Endothelial cell of umbilical vein (primary cell): Measurements from ENCODE around the gene HSPA1B. TPM values are rescaled to one million over a fixed set of nuclear protein-coding genes. Genes with fewer than 3 reads are reported as not detected.

ENCODE experiments used
- BruUV-seq: library from RNA; stranded (reverse); fragments of 400-500 nt; replicated peaks from 2 replicates; lab custom pipeline; 2021; lab: Mats Ljungman, UMichigan
- CTCF ChIA-PET: fragments of 300-600, 350-600 bp; sonication (Branson Sonifier 250); formaldehyde crosslinking; loops from one replicate; lab custom pipeline; 2021; ENCODE audit warnings: antibody characterized with exemption, inconsistent platforms; lab: Charles Lee
- POLR2A ChIA-PET: fragments of 300-600, 350-600 bp; sonication (Branson Sonifier 250); formaldehyde crosslinking; loops from one replicate; lab custom pipeline; 2021; ENCODE audit warnings: antibody characterized with exemption, inconsistent platforms; lab: Charles Lee
- DNase-seq: peaks from one replicate; pipeline ENCODE4 v3.0.0-alpha.2; 2011; ENCODE audit warnings: low read depth, low spot score
- FAIRE-seq: peaks from 2 replicates; lab custom pipeline; 2011; peaks lifted over from hg19 to GRCh38; lab: Jason Lieb, UNC
- H2AFZ ChIP-seq: 2 replicates; pipeline ENCODE4 v1.6.0; 2012; ENCODE audit warnings: low read depth, low read length, control low read depth, inconsistent platforms
- H3K27ac ChIP-seq: 2 replicates; pipeline ENCODE4 v1.5.1; 2011; ENCODE audit warnings: low read depth, mild to moderate bottlenecking, control low read depth, low read length, moderate library complexity; ENCODE audit not compliant: insufficient read depth
- H3K27me3 ChIP-seq, 2 experiments: 2 replicates each; pipeline versions ENCODE4 v1.6.0 to v1.6.1; 2011; ENCODE audit warnings: low read length in 2 of 2, mixed read lengths in 1 of 2; ENCODE audit not compliant: control insufficient read depth in 2 of 2, insufficient read depth in 2 of 2
- H3K36me3 ChIP-seq, 2 experiments: 2 replicates in 1 of 2; 3 replicates in 1 of 2; pipeline ENCODE4 v1.5.1; 2011; ENCODE audit warnings: low read length in 2 of 2, mild to moderate bottlenecking in 1 of 2, moderate library complexity in 1 of 2; ENCODE audit not compliant: control insufficient read depth in 2 of 2, insufficient read depth in 2 of 2; ENCODE audit errors: extremely low read depth in 1 of 2
- H3K4me1 ChIP-seq: 3 replicates; pipeline ENCODE4 v1.5.1; 2011; ENCODE audit warnings: mild to moderate bottlenecking, low read length; ENCODE audit not compliant: control insufficient read depth, insufficient read depth; ENCODE audit errors: extremely low read depth
- H3K4me2 ChIP-seq: 2 replicates; pipeline ENCODE4 v1.6.1; 2011; ENCODE audit warnings: low read length, control low read depth, mixed read lengths; ENCODE audit not compliant: insufficient read depth
- H3K4me3 ChIP-seq, 3 experiments: fragments of 200-600 bp in 1 of 3; sonication (generic), shearing (Covaris generic) in 1 of 3; replicated peaks in 1 of 3; 2 replicates each; pipeline ENCODE4 v1.5.1; 2011 to 2016; ENCODE audit warnings: control low read depth in 3 of 3, low read length in 3 of 3, mild to moderate bottlenecking in 2 of 3, inconsistent platforms in 1 of 3, low read depth in 1 of 3, moderate library complexity in 1 of 3; ENCODE audit not compliant: insufficient read depth in 1 of 3
- H3K79me2 ChIP-seq: 2 replicates; pipeline ENCODE4 v1.6.0; 2012; ENCODE audit warnings: low read length, inconsistent platforms; ENCODE audit not compliant: control insufficient read depth, insufficient read depth
- H3K9ac ChIP-seq: replicated peaks from 2 replicates; pipeline ENCODE3; 2011; ENCODE audit warnings: low read length, control low read depth; ENCODE audit not compliant: insufficient read depth; ENCODE audit errors: extremely low read depth
- H3K9me1 ChIP-seq: replicated peaks from 3 replicates; pipeline ENCODE4 v1.6.0; 2011; ENCODE audit warnings: mild to moderate bottlenecking, low read length; ENCODE audit not compliant: control insufficient read depth, insufficient read depth; ENCODE audit errors: extremely low read depth
- H3K9me3 ChIP-seq: replicated peaks from 2 replicates; pipeline ENCODE4 v1.5.1; 2012; ENCODE audit warnings: low read length, inconsistent platforms; ENCODE audit not compliant: control insufficient read depth, insufficient read depth
- H4K20me1 ChIP-seq: replicated peaks from 2 replicates; pipeline ENCODE3; 2011; ENCODE audit warnings: mild to moderate bottlenecking, low read length; ENCODE audit not compliant: control insufficient read depth, insufficient read depth; ENCODE audit errors: extremely low read depth
- CTCF ChIP-seq, 2 donors: IDR thresholded peaks; 1 replicate in 1 of 2; 2 replicates in 1 of 2; pipeline ENCODE4 v1.5.1; 2011; ENCODE audit warnings: low read length in 2 of 2, mild to moderate bottlenecking in 2 of 2, moderate library complexity in 2 of 2, control low read depth in 1 of 2, inconsistent platforms in 1 of 2, low read depth in 1 of 2; ENCODE audit not compliant: insufficient read depth in 1 of 2; ENCODE audit errors: extremely low read depth in 1 of 2
- EZH2 ChIP-seq: IDR thresholded peaks from 2 replicates; pipeline ENCODE4 v1.6.1; 2012; ENCODE audit warnings: borderline replicate concordance, low read depth, mild to moderate bottlenecking, moderate library complexity, low read length, inconsistent platforms; ENCODE audit not compliant: severe bottlenecking
- FOS ChIP-seq: IDR thresholded peaks from 2 replicates; pipeline ENCODE4 v1.6.1; 2011; ENCODE audit warnings: mild to moderate bottlenecking, low read length, moderate library complexity, borderline replicate concordance; ENCODE audit not compliant: insufficient read depth
- GATA2 ChIP-seq: IDR thresholded peaks from 2 replicates; pipeline ENCODE4 v1.7.0; 2011; ENCODE audit warnings: low read depth, mild to moderate bottlenecking, moderate library complexity, mixed read lengths, low read length; ENCODE audit not compliant: insufficient read length, insufficient read depth
- JUN ChIP-seq: IDR thresholded peaks from 2 replicates; pipeline ENCODE4 v1.6.1; 2011; ENCODE audit warnings: borderline replicate concordance, low read depth; ENCODE audit not compliant: insufficient read length, insufficient read depth
- MAX ChIP-seq: IDR thresholded peaks from 2 replicates; pipeline ENCODE4 v1.6.1; 2011; ENCODE audit not compliant: insufficient read depth, insufficient read length
- MYC ChIP-seq: IDR thresholded peaks from one replicate; pipeline ENCODE4 v1.6.1; 2011; ENCODE audit warnings: mild to moderate bottlenecking, low read depth, low read length
- POLR2A ChIP-seq: IDR thresholded peaks from 2 replicates; pipeline ENCODE4 v1.6.1; 2012; ENCODE audit warnings: low read depth, mild to moderate bottlenecking, control low read depth, low read length
- POLR2AphosphoS5 ChIP-seq: IDR thresholded peaks from 2 replicates; pipeline ENCODE4 v1.6.1; 2012; ENCODE audit warnings: low read depth, mild to moderate bottlenecking, control low read depth, low read length, moderate library complexity; ENCODE audit not compliant: insufficient read depth
- dilution Hi-C: fragments of 300-500 bp; cut with MboI; formaldehyde crosslinking; loops from one replicate; pipeline ENCODE4 v1.15.0; 2019; ENCODE audit warnings: low sequenced_read_pairs; ENCODE audit not compliant: extremely low pct_ligation_motif_present
- intact Hi-C: fragments of 100-400 bp; cut with micrococcal nuclease; formaldehyde crosslinking; loops from one replicate; pipeline ENCODE4 v1.10.0; 2022
- polyA plus RNA-seq, 4 experiments: library from polyadenylated mRNA; depleted of rRNA in 3 of 4; stranded (reverse) in 3 of 4; unstranded in 1 of 4; fragments of >200 nt; gene quantifications; 2 replicates each; pipeline versions ENCODE4 v1.2.1 to v1.2.3, GENCODE V29; 2011 to 2012; ENCODE audit warnings: missing spikeins in 1 of 4
- total RNA-seq: library from RNA; stranded (reverse); gene quantifications from 2 replicates; pipeline ENCODE4 v1.2.3, GENCODE V29; 2021

The HSPA1B gene
- total and polyA plus RNA-seq, 2 donors (not counting 3 experiments of a cell fraction or from before 2014, with no cell fraction given), result 27.1 to 54.0 TPM

- TF ChIP-seq MAX (no peak), MYC (no peak), JUN (no peak), POLR2AphosphoS5 (no peak), EZH2 (no peak)
Observed at GRCh38 chr6:31859923-31860322, 32.4 kb downstream of the HSPA1B start.

GRCh38 chr6:31860349-31860748, 32.8 kb downstream of the HSPA1B start:
- ChIA-PET POLR2A (no interaction called here), CTCF (interaction anchor here (1.5 to 1.7 kb wide), 2 partner anchors 24 to 90 kb away, joined by 4 read pairs; no protein-coding TSS in a partner anchor)
- H4K20me1 ChIP-seq, result no peaks in the 10 kb centered on the region
- H3K27me3 ChIP-seq, result no peaks in the 10 kb centered on the region
- dilution Hi-C loops (no loop called here), intact Hi-C loops (no loop called here)
- H3K79me2 ChIP-seq, result peaks cover 4% of the 10 kb centered on the region
- FAIRE-seq (no peak), DNase-seq (no peak)
- no peaks in the 10 kb centered on the region for H3K9me1 ChIP-seq
- H3K9me3 ChIP-seq, result no peaks in the 10 kb centered on the region
- H3K4me3 ChIP-seq, result no peak overlapping the region
- H3K9ac ChIP-seq, result no peak overlapping the region
- no TSS peak for BruUV-seq
- H3K4me2 ChIP-seq, result no peak overlapping the region
- no peak overlapping the region for H2AFZ ChIP-seq
- TF ChIP-seq JUN, result no peak
- no peak for TF ChIP-seq POLR2AphosphoS5
- no peak for TF ChIP-seq FOS
- no peak for TF ChIP-seq POLR2A
- no peak for TF ChIP-seq GATA2
- no peak for TF ChIP-seq MAX
- TF ChIP-seq EZH2, result no peak
- no peak for TF ChIP-seq CTCF (IDR thresholded peaks at IDR 0.05; ENCODE audit: extremely low read depth in 1 of 2, insufficient read depth in 1 of 2, low read depth in 1 of 2, low read length in 2 of 2)
- TF ChIP-seq MYC, result no peak
- no peak overlapping the region for H3K27ac ChIP-seq
- peaks cover 3 to 20% of the 10 kb centered on the region in 2 experiments for H3K36me3 ChIP-seq
- H3K4me1 ChIP-seq, result peaks cover 7% of the 10 kb centered on the region

More at GRCh38 chr6:31859923-31860322, 32.4 kb downstream of the HSPA1B start:
- Histone ChIP-seq H3K27me3 (no peaks in the 10 kb centered on the region), H3K4me3 (no peak overlapping the region), H3K9me1 (no peaks in the 10 kb centered on the region), H2AFZ (no peak overlapping the region), H3K4me2 (no peak overlapping the region), H3K9me3 (no peaks in the 10 kb centered on the region), H3K4me1 (peaks cover 7% of the 10 kb centered on the region), H3K79me2 (peaks cover 4% of the 10 kb centered on the region), H3K36me3 (peaks cover 3 to 20% of the 10 kb centered on the region in 2 experiments), H4K20me1 (no peaks in the 10 kb centered on the region), H3K9ac (no peak overlapping the region), H3K27ac (no peak overlapping the region)
- ChIA-PET POLR2A (no interaction called here), CTCF (interaction anchor here (1.5 to 1.7 kb wide), 2 partner anchors 23 to 90 kb away, joined by 4 read pairs; no protein-coding TSS in a partner anchor)
- BruUV-seq, result no TSS peak
- DNase-seq (no peak), FAIRE-seq (no peak)
- dilution Hi-C loops (no loop called here), intact Hi-C loops (no loop called here)
